T-helper 17 cell (primary cell): Measurements from ENCODE around the gene SPECC1. TPM values are rescaled to one million over a fixed set of nuclear protein-coding genes. Genes with fewer than 3 reads are reported as not detected.

ENCODE experiments used
- ATAC-seq: fragments of 150-1000 bp; cut with Tn5 transposase; 2 replicates; pipeline ENCODE4 v1.10.0; 2021; ENCODE audit warnings: mild to moderate bottlenecking, moderate library complexity
- DNase-seq, 3 donors: peaks; one replicate each; pipeline versions ENCODE4 v3.0.0 to v3.0.0-alpha.2; 2020 to 2021
- H3K9me3 ChIP-seq: one replicate; pipeline ENCODE4 v1.7.0; 2013; ENCODE audit warnings: low read length, mild to moderate bottlenecking; ENCODE audit not compliant: control insufficient read depth, poor library complexity, severe bottlenecking
- H3K27ac Mint-ChIP-seq: one replicate; pipeline ENCODE4 v1.8.0; 2022; ENCODE audit warnings: mild to moderate bottlenecking, moderate library complexity, mixed read lengths
- H3K27me3 Mint-ChIP-seq: one replicate; pipeline ENCODE4 v1.8.0; 2022; ENCODE audit warnings: mixed read lengths
- H3K36me3 Mint-ChIP-seq: one replicate; pipeline ENCODE4 v1.8.0; 2022; ENCODE audit warnings: low read depth, mixed read lengths
- H3K4me1 Mint-ChIP-seq: one replicate; pipeline ENCODE4 v1.8.0; 2022; ENCODE audit warnings: mild to moderate bottlenecking, mixed read lengths
- H3K4me3 Mint-ChIP-seq: one replicate; pipeline ENCODE4 v1.8.0; 2022; ENCODE audit warnings: mild to moderate bottlenecking, moderate library complexity, mixed read lengths
- total RNA-seq, 4 donors: library from RNA in 2 of 4; stranded (reverse) in 2 of 4; gene quantifications; one replicate each; pipeline ENCODE4 v1.2.3 and lab custom pipeline; 2022 to 2026

Gene SPECC1
- total RNA-seq, 2 donors from 2014 or later = 10.3 to 10.8 TPM

DNA sequence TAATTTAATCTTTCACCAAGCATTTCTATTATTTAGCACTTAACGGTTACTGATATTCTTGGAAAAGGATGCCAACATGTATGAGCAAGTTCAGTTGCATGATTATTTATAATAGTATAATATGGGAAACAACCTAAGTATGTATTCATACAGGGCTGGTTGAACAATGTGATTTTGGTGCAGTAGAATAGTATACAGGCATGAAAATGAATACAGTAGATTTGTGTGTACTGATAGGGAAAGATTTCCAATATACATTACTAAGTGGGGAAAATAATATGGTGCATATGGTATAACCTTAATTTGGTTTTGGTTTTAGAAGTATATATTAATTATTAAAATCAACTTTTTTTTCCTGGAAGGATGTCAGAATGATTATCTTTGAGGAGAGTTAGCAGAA, 109.1 kb downstream of the SPECC1 start:
- no peaks in the 10 kb centered on the region for H3K9me3 ChIP-seq
- Mint-ChIP-seq H3K4me3 (no peak overlapping the region), H3K4me1 (peaks cover 3% of the 10 kb centered on the region), H3K27me3 (peaks cover 15% of the 10 kb centered on the region), H3K27ac (no peak overlapping the region), H3K36me3 (no peaks in the 10 kb centered on the region)
- ATAC-seq (no peak), DNase-seq (no peak)

- no peaks in the 10 kb centered on the region for H3K36me3 Mint-ChIP-seq
Observed at GRCh38 chr17:20120836-20121235, 111.7 kb downstream of the SPECC1 start.

DNA sequence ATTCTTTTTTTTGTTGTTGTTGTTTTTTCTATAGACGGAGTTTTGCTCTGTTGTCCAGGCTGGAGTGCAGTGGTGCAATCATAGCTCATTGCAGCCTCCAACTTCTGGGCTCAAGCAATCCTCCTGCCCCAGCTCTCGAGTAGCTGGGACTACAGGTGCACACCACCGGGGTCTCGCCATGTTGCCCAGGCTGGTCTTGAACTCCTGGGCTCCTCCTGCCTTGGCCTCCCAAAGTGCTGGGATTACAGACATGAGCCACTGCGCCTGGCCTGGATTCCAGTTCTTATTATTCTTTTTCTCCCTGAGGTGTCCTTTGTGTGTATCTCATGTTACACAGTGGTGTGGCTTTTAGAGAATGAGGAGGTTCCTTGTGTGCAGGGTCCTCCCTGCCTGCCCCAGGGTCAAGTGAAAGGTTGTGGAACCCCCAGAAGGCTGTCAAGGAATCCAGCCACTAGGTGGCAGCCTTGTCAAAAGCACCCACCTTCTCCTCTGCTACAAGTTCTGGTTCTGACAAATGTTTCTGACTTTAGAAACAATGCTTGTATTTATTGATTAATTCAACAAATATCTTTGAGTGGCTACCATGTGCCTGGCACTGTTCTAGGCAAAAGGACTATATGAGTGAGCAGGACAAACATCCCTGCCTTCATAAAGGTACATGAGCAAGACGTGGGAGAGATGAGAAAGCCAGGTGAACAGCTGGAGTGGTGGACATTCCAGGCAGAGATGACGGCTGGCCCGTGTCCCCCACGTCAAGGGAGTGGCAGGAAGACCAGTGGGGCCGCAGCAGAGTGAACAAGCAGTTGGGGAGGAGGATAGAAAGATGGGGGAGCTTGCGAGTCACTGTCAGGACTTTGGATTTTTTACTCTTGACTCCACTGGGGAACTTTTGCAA, 112.4 kb downstream of the SPECC1 start:
- DNase-seq = peak; percentile 27 to 50 (median 39)
- peaks cover 22% of the 10 kb centered on the region for H3K27me3 Mint-ChIP-seq
- no peaks in the 10 kb centered on the region for H3K9me3 ChIP-seq
- peak; percentile 69 for ATAC-seq
- no peak overlapping the region for H3K4me3 Mint-ChIP-seq
- no peaks in the 10 kb centered on the region for H3K36me3 Mint-ChIP-seq
- no peak overlapping the region for H3K27ac Mint-ChIP-seq
- H3K4me1 Mint-ChIP-seq = peaks cover 6% of the 10 kb centered on the region

More at GRCh38 chr17:20120836-20121235, 111.7 kb downstream of the SPECC1 start:
- ATAC-seq (no peak), DNase-seq (no peak)
- peaks cover 3% of the 10 kb centered on the region for H3K4me1 Mint-ChIP-seq
- no peak overlapping the region for H3K4me3 Mint-ChIP-seq
- H3K27ac Mint-ChIP-seq = no peak overlapping the region
- no peaks in the 10 kb centered on the region for H3K9me3 ChIP-seq
- peaks cover 15% of the 10 kb centered on the region for H3K27me3 Mint-ChIP-seq

GRCh38 chr17:20122254-20122879, 113.2 kb downstream of the SPECC1 start:
- DNase-seq = no peak
- ATAC-seq = no peak
- Mint-ChIP-seq H3K27ac (no peak overlapping the region), H3K4me3 (no peak overlapping the region), H3K4me1 (peaks cover 6% of the 10 kb centered on the region), H3K36me3 (no peaks in the 10 kb centered on the region), H3K27me3 (peaks cover 27% of the 10 kb centered on the region)
- H3K9me3 ChIP-seq = no peaks in the 10 kb centered on the region

GRCh38 chr17:20123209-20123608, 114.0 kb downstream of the SPECC1 start:
- no peak overlapping the region for H3K4me3 Mint-ChIP-seq
- no peak for ATAC-seq
- no peak overlapping the region for H3K27ac Mint-ChIP-seq
- DNase-seq = no peak
- peaks cover 6% of the 10 kb centered on the region for H3K4me1 Mint-ChIP-seq
- H3K9me3 ChIP-seq = no peaks in the 10 kb centered on the region
- H3K27me3 Mint-ChIP-seq = peaks cover 27% of the 10 kb centered on the region
- no peaks in the 10 kb centered on the region for H3K36me3 Mint-ChIP-seq

GRCh38 chr17:20125724-20126123, 116.6 kb downstream of the SPECC1 start:
- no peak for ATAC-seq
- H3K36me3 Mint-ChIP-seq = no peaks in the 10 kb centered on the region
- H3K27me3 Mint-ChIP-seq = peaks cover 27% of the 10 kb centered on the region
- H3K4me1 Mint-ChIP-seq = peaks cover 6% of the 10 kb centered on the region
- no peak for DNase-seq
- H3K27ac Mint-ChIP-seq = no peak overlapping the region
- no peak overlapping the region for H3K4me3 Mint-ChIP-seq
- no peaks in the 10 kb centered on the region for H3K9me3 ChIP-seq

- ATAC-seq = no peak
- H3K27me3 Mint-ChIP-seq = peaks cover 18% of the 10 kb centered on the region
Observed at GRCh38 chr17:20127360-20128035, 118.3 kb downstream of the SPECC1 start.

DNA sequence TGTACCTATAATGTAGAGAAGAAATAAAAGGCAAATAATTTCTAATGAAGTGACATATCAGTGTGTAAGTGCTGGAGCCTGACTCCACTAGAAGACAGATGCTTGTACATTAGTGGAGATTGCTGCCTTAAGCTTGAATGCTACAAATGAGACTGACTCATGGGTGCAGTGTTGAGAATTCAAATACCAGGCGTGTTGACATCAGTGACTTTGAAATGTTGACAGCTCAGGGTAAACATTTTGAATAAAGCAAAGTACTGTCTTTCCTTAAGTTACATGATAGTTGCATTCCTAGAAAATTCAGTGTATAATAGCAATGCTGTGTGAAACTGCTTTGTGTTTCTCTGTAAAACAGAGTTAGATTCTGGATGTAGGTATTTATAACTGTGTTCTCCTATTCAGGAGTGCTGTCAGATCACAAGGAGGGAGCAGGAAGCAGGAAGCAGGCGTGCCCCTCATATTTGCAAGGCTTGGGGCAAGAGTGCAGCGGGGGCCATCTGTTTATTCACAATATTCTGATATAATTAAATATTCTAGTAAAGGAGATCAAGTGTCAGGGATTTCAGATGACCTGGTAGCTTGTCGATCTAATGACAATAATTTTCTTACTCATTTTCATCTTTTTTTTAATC, 119.0 kb downstream of the SPECC1 start:
- H3K27ac Mint-ChIP-seq = no peak overlapping the region
- ATAC-seq (no peak), DNase-seq (no peak)
- H3K4me1 Mint-ChIP-seq = peaks cover 3% of the 10 kb centered on the region
- no peak overlapping the region for H3K4me3 Mint-ChIP-seq
- no peaks in the 10 kb centered on the region for H3K36me3 Mint-ChIP-seq
- H3K27me3 Mint-ChIP-seq = peaks cover 13% of the 10 kb centered on the region
- no peaks in the 10 kb centered on the region for H3K9me3 ChIP-seq

More at GRCh38 chr17:20127360-20128035, 118.3 kb downstream of the SPECC1 start:
- Mint-ChIP-seq H3K27ac (no peak overlapping the region), H3K4me3 (no peak overlapping the region), H3K36me3 (no peaks in the 10 kb centered on the region), H3K4me1 (peaks cover 3% of the 10 kb centered on the region)
- no peaks in the 10 kb centered on the region for H3K9me3 ChIP-seq
- DNase-seq = no peak

DNA sequence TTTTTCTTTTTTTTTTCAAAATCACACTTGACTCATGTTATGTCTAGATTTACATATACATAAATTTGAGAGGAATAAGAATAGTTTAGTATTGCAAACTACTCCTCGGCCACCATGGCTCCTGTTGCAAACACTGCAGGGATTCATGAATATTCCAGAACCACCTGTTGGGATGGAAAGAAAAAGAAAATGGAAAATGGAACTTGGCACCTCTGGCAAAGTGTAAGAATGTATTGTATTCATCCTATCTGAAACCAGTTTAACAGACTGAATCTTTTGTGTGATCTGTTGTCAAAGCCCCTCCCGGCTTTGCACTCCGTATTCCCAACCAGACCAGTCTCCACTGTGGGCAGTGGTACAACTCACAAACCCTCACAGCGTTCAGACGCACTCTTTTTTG, 124.4 kb downstream of the SPECC1 start:
- Mint-ChIP-seq H3K4me1 (no peaks in the 10 kb centered on the region), H3K27me3 (peaks cover 19% of the 10 kb centered on the region), H3K4me3 (no peak overlapping the region), H3K27ac (no peak overlapping the region), H3K36me3 (peaks cover 2% of the 10 kb centered on the region)
- ATAC-seq (no peak), DNase-seq (no peak)
- H3K9me3 ChIP-seq = no peaks in the 10 kb centered on the region

DNA sequence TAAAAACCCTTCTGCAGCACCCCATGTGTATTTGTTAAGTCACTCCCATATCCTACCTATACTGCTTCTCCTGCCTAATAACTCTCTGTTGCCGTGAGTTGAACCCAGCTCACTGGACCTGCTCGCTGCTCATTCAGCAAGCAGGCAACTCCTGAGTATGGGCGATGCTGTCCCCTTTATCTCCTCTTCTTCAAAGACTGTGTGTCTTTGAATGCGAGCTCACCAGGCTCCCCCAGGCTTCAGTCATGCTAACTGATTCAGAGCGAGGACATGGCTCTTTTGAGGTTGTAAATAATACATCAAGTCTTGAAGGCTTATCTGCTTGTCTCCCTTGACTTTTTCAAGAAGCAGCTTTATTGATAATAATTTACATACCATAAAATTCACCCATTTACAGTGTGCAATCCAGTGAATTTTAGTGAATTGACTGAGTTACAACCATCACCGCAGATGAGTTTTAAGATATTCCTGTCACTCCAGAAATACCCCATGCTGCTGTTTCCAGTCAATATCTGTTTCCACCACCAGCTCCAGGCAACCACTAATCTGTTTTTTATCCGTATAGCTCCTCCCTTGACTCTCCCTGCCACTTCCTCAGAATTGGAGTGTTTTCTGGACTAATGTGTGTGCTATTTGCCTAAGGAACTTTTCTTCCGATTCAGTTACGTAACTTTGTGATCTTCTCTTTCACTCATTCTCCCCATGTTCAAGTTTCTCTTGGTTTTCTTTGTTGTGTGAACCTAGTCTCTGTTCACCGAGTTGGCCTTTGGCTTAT, 132.2 kb downstream of the SPECC1 start:
- Mint-ChIP-seq H3K4me1 (no peaks in the 10 kb centered on the region), H3K4me3 (no peak overlapping the region), H3K27ac (no peak overlapping the region), H3K36me3 (no peaks in the 10 kb centered on the region), H3K27me3 (peaks cover 12% of the 10 kb centered on the region)
- ATAC-seq (no peak), DNase-seq (no peak)
- no peaks in the 10 kb centered on the region for H3K9me3 ChIP-seq

GRCh38 chr17:20142268-20142667, 133.1 kb downstream of the SPECC1 start:
- Mint-ChIP-seq H3K27me3 (peaks cover 12% of the 10 kb centered on the region), H3K4me1 (no peaks in the 10 kb centered on the region), H3K4me3 (no peak overlapping the region), H3K27ac (no peak overlapping the region), H3K36me3 (no peaks in the 10 kb centered on the region)
- DNase-seq (no peak), ATAC-seq (no peak)
- no peaks in the 10 kb centered on the region for H3K9me3 ChIP-seq

- DNase-seq = no peak
- no peaks in the 10 kb centered on the region for H3K36me3 Mint-ChIP-seq
- no peak overlapping the region for H3K4me3 Mint-ChIP-seq
- ATAC-seq = no peak
- H3K27ac Mint-ChIP-seq = no peak overlapping the region
- H3K4me1 Mint-ChIP-seq = no peaks in the 10 kb centered on the region
- peaks cover 12% of the 10 kb centered on the region for H3K27me3 Mint-ChIP-seq
- H3K9me3 ChIP-seq = no peaks in the 10 kb centered on the region
Observed at GRCh38 chr17:20143740-20144139, 134.6 kb downstream of the SPECC1 start.
